GM20431 (cell line): ENCODE results near the gene DNAJC9.
"Not testable (repeated sequence)": the region's sequence is repeated elsewhere in the genome, so short reads cannot be mapped to it uniquely, and the experiment has no call there.

ENCODE experiments used
- in situ Hi-C: fragments of 300-500 bp; cut with MseI, MboI; formaldehyde crosslinking; loops from one replicate; pipeline ENCODE4 v1.15.0; 2020; ENCODE audit warnings: low sequenced_read_pairs; ENCODE audit not compliant: unreplicated experiment

DNAJC9 gene, protein sequence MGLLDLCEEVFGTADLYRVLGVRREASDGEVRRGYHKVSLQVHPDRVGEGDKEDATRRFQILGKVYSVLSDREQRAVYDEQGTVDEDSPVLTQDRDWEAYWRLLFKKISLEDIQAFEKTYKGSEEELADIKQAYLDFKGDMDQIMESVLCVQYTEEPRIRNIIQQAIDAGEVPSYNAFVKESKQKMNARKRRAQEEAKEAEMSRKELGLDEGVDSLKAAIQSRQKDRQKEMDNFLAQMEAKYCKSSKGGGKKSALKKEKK

DNA sequence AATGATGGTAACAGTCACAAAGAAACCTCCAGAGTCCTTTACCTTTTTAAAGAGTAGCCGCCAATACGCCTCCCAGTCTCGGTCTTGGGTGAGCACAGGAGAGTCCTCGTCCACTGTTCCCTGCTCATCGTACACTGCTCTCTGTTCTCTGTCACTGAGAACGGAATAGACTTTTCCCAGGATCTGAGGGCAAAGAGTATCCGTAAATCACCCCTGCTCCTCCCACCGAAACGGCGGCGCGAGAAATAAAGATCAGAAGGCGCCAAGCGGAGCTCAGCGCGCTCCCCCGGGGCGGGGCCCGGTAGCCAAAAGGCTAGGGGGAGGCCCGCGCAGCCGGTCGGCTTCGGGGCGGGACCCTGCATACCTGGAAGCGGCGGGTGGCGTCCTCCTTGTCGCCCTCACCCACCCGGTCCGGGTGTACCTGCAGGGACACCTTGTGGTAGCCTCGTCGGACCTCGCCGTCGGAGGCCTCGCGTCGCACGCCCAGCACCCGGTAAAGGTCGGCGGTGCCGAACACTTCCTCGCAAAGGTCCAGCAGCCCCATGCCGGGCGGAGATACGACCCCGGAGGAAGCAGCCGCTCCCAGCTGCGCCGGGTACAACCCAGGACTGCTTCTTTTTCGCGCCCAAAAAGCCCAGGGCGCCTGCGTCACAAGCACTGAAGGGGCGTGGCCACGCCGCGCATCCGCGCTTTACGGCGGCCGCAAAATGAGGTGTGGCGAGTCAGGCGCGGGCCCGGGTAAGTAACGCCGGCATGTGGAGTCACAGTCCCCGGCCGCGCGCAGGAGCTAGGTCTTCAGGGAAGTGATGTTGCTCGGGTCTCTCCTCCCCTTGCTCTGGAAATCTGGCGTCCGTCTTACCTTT is at the start of gene DNAJC9:
Gene DNAJC9, minus strand, starts transcription at position 610 of the 863 bp plus-strand sequence. Its CDS starts 66 bp downstream, at position 544.
- in situ Hi-C loops = no loop called here

DNA sequence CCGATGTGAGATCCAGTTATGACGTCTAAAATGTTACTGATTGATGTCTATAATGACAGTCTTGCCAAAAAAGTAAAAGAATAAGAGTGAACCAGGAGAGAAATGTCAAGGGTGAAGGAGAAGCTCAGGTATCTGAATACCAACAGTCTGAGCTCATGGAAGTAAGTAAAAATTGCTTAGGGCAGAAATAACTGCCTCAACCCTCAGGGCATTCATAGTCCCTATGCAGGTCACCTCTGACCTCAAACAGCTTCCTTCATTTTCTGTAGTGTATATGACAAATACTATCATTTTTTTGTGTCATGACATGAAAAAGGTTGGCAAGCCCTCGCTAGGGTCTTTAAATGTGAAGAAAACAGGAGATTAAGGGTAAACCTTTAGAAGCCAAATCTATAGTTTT is 46.4 kb upstream of the DNAJC9 start:
- in situ Hi-C loops = no loop called here

DNA sequence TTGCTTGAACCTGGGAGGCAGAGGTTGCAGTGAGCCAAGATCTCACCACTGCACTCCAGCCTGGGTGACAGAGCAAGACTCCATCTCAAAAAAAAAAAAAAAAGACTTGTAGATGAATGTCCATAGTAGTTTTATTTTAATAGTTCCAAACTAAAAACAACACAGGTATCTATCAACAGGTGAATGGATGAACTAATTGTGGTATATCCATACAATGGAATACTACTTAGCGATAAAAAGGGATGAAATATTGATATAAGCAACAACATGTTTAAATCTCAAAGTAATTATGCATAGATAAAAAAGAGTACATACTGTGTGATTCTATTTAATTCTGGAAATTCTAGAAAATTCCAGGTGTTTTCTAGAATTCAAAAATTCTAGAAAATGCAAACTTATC is 42.9 kb upstream of the DNAJC9 start:
- in situ Hi-C loops = no loop called here

DNA sequence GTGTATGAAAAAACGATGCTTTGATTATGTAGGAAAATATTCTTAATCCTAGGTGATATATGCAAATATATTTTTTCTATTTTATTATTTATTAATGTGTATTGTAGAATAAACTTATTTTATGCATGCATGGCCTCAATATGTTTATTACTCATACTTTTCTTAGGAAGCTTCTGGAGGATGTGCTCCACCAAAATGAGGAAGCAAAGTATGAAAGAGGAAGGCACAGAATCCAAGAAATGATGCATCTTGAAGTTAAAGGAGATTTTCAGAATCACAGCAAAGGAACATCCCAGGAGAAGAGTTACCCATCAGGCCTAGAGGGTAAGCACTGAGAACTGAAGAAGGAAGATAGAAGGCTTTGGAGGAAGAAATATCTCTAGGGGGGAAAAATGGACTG is 40.4 kb upstream of the DNAJC9 start:
- in situ Hi-C loops = no loop called here

DNA sequence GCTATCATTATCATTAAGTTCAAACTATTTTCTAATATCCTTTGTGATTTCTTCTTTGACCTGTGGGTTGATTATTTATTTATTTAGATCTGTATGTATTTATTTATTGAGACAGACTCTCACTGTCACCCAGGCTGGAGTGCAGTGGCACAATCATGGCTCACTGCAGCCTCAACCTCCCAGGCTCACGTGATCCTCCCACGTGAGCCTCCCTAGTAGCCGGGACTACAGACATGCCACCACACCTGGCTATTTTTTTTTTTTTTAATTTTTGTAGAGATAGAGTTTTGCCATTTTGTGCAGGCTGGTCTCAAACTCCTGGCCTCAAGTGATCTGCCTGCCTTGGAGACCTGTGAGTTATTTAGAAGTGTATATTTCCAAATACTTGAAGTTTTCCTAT is 34.0 kb upstream of the DNAJC9 start:
- in situ Hi-C loops = no loop called here

DNA sequence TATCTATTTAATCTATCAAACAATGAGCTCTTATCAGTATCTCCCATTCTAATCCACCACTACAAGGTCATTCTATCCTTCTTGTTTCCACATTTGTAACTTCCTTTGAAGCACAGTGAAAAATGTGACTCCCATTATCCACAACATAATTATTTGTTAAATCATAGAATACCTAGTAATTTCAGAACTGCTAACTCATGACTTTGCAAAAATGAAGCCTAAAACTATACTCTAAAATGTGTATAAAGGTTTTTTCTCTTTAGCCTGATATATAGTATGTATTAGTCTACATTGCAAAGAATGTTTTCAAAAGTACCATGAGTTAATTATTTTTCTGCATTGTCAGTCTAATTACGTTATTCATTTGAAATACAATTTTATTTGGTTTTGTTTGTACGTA is 17.4 kb upstream of the DNAJC9 start:
- in situ Hi-C loops = no loop called here

DNA sequence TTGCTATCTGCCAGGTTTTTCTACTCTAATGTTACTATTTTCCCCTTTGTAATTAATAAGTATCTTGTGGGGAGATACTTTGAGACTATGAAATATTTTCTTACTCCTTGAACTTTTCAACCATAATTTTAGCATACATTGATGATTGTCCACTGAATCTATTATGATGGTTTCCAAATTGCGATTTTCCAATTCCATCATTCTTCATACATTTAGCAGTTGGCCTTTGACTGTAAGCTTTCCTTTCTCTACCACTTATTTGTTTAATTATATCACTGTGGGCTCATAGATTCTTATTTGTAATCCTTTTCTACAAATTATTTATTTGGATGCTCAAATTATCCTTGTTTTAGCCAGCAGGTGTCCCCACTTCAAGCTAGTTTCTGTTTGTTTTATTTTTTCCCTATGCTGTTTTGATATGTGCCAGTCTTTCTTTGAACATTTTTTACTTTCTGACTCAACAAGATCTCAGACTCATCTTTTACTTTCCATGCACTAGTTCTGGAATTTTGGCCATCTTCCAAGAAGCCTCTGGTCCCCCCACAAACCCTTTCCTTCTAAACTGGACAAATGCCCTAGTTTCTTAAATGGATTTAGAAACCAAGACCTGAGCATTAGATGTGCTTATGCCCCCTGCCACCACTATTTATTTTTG is 16.8 kb upstream of the DNAJC9 start:
- in situ Hi-C loops = no loop called here

DNA sequence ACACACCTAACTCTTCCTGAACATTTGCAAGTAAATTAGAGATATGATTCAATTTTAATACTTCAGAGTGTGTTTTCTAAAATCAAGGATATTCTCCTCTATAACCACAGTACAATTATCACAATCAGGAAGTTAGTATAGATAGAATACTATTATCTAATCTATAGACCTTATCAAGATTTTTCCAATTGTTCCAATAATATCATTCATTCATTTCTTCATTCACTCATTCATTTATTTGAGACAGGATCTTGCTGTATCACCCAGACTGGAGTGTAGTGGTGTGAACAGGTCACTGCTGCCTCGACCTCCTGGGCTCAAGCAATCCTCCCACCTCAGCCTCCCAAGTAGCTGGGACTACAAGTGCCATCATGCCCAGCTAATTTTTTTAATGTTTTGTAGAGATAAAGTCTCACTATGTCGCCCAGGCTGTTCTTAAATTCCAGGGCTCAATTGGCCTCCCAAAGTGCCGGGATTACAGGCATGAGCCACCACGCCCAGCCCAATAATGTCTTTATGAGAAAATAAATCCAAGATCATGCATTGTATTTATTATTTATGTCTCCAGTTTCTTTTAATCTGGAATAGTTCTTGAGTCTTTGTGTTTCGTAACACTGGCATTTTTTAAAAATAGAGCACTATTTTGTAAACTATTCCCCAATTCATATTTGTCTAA is 16.0 kb upstream of the DNAJC9 start:
- in situ Hi-C loops = no loop called here

DNA sequence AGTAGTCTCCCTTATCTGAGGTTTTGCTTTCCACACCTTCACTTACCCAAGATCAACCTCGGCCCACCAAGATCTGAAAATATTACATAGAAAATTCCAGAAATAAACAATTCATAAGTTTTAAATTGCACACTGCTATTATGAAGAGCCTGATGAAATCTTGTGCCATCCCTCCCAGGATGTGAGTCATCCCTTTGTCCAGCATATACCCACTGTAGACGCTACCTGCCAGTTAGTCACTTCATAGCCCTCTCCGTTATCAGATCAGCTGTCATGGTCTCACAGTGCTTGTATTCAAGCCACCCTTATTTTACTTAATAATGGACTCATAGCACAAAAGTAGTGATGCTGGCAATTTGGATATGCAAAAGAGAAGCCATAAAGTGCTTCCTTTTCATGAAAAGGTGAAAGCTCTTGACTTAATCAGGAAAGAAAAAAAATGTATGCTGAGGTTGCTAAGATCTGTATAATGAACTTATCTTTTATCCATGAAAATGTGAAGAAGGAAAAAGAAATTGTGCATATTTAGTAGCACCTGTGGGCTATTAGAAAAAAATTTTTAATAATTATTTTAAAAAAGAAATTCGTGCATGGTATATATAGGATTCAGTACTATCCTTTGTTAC is 15.2 kb upstream of the DNAJC9 start:
- in situ Hi-C loops = no loop called here

DNA sequence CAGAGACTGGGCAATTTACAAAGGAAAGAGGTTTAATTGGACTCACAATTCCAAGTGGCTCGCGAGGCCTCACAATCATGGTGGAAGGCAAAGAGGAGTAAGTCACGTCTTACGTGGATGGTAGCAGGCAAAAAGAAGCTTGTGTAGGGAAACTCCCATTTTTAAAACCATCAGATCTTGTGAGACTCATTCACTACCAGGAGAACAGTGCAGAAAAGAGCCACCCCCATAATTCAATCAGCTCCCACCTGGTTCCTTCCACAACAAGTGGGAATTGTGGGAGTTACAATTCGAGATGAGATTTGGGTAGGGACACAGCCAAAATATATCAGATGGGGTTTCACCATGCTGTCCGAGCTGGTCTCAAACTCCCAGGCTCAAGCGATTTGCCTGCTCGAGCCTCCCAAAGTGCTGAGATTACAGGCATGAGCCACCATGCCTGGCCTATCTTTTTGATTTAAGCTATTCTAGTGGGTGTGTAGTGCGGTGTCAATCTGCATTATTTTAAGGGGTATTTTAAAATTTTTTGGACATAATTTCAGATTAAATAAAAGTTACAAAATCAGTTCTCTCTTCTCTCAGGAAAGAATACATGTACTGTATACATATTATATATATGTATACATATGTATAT is 14.4 kb upstream of the DNAJC9 start:
- in situ Hi-C loops = no loop called here

DNA sequence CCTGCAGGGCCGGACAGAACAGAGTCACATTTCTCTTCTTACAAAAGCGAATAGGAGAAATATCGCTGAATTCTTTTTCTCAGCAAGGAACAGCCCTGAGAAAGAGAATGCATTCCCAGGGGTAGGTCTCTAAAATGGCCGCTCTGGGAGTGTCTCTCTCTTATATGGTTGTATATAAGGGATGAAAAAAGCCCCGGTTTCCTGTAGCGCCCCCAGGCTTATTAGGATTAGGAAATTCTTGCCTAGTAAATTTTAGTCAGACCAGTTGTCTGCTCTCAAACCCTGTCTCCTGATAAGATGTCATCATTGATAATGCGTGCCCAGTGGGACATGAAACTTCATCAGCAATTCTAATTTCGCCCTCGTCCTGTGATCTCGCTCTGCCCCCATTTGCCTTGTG is 11.6 kb upstream of the DNAJC9 start:
- in situ Hi-C loops = not testable (repeated sequence)

DNA sequence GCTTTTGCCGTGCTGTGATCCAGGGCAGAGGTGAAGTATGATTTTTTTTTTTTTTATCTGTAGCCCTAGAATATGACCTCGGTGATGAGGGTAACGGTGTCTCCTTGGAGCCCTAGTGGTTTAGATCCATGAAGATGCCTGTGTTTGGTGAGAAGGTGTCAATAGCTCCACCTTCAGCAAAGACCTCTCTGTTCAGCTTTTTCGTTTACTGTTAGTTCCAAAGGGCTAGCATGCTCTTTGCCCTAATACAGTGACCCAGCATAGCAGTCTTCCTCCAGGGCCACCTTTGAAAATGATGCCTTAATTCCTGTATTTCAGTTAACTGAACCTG is 6.1 kb upstream of the DNAJC9 start:
- in situ Hi-C loops = no loop called here

DNA sequence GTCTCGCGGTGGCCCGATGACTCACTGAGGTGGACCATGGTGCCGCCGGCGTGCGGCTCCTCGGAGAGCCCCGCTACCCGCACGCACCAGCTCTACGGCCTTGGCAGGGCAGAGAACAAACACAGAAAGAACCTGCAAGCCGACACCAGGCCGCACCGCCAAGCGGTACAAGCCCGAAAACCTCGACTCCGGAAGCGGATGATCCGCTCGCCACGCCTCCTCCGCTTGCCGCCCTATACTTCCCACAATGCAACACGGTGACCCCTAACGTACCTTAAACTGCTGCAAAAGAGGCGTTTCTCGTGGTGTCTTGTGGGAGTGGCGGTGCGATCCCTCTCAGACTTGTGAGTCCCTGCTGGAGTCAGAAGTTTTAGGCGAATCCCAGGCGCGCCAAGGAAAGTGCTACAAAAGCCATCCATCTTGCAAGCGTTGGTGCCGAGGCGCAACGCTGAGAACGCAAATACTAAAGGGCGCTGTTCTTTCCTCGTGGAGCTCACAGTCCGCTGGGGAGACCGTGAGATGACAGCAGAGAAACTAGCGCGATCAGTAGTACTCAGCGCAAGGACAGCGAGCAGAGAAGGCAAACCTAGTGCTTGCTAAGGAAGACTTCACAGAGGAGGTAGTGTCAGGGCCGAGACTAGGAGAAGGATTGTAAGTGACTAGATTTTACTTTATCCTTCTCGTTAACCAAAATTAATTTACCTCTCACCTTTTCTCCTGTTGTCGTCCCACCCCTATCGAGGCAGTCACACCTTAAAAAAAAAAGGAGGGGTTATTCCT is 5.6 kb upstream of the DNAJC9 start, which contains the start of gene MRPS16:
Gene MRPS16, minus strand, starts transcription at position 200 of the 780 bp plus-strand sequence. Its CDS starts 162 bp downstream, at position 38.
- in situ Hi-C loops = no loop called here

DNA sequence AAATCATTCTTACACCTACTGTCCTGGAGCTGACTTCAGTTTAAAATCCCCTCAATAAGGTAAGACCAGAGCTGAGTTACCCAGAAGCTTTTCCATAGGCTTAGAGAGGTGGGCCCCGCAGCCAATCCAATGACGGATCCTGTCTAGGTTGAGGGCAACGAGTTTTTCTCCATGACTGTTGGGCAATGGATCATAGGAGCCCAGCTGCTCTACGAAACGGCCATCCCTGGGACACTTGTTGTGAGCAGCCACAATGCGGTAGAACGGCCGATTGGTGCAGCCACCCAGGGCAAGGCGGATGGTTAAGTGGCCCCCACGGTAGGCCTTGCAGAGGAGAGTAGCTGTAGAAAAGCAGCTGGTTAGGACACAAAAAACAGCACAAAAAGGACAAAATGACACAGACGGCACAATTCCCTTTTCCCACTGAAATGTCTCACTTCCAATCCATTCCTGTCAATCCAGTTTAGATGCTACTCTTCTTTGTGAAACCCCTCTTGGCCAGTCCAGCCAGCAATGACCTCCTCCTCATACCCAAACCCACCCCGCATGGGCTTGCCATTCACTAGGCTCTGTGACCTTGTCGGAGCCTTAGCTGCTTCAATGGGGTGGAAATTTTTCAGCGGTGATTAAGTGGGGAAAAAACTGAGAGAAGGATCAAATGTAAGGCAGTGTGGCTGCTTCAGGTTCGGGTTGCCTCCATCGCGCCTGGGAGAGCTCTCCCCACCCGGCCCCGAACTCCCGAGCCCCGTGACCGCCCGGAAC is 4.8 kb upstream of the DNAJC9 start:
- in situ Hi-C loops = no loop called here

DNA sequence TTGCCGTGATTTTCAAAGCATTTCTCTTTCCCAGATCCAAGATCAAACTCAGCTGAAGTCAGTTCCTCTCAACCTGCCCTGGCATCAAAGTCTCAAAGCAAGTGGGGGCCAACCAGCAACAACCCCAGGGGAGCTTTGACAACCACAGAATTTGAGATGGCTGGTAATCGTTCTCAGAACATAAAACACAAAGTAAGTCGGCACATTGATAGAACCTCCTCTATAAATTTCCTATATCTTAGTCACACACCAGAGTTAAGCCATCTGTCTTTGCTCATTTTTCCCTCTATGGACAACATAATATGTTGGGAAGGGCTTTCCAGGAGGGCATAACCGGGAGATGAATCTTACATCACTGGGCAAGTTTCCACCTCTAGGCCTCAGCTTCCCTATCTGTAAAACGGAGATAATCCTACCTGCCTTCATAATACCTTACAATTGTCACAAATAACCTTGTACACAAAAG is 1.2 kb upstream of the DNAJC9 start:
- in situ Hi-C loops = no loop called here

DNA sequence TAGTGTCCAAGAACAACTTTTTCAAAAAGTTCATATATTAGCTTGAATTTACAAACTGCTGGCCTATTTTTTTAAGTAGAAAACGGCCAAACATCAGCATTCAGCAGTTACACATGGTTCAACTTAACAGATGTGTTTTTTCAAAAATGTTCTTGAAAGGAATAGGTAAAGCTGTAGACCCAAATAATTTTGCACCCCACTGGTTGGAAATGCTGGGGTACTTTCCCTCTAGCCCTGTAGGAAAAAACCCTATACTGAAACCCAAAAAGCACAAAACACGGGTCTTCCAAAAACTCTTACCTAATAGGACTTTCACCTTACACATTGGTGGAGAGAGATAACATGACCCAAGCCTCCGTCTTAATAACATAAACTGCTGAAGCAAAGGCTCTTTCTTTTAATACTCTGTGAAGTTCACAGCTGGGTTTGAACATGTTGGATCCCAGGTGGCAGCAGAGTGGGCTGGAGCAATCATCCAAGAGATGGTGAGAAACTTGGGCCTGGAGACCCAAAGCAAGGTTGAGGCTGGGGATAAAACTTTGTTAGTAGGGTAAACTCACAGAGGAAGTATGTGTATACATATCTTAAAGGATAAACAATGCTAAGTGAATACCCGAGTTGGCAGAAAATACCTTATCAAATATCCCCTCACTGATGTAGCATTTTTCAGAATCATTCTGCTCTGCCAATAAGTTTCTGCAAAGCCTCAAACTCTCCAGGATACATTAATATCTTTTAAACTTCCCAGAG is 629 bp upstream of the DNAJC9 start:
- in situ Hi-C loops = no loop called here

DNA sequence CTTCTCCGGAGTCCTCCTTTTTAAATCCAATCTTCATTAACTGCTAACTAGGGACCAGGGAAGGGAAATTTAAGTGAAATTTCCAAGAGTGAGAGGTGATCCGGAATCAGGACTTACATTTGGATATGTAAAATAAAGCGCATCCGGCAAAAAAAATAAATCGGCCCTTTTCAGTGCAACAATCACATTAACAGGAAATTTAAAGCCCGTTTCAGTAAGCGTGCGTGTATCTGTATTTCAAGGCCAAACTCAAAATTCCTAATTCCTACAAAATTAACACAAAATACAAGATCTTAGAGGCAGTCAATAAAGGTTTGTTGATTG is 771 bp downstream of the DNAJC9 start:
- in situ Hi-C loops = no loop called here
